IPS-11a (cell line): ENCODE measurements around the gene LYPD6B.

Source experiments
- H3K4me3 ChIP-seq: one replicate; pipeline ENCODE4 v1.5.1; 2013; ENCODE audit warnings: low read depth, low read length, control low read depth

Gene LYPD6B

DNA sequence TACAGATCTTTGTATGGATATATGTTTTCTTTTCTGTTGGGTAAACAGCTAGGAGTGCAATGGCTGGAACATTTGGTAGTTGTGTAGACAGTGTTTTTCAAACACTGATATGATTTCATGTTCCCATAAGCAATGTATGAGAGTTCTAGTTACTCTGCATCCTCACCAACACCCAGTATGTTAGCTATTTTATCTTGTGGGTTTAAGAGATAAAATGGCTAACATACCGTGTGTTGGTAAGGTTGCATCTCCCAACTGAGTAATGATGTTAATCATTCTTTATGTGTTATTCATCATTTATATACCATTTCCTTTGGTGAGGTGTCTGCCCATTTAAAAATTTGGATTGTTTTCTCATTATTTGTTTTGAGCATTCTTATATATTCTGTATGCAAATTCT lies 65.7 kb downstream of the LYPD6B start:
- H3K4me3 ChIP-seq, result no peak overlapping the region

DNA sequence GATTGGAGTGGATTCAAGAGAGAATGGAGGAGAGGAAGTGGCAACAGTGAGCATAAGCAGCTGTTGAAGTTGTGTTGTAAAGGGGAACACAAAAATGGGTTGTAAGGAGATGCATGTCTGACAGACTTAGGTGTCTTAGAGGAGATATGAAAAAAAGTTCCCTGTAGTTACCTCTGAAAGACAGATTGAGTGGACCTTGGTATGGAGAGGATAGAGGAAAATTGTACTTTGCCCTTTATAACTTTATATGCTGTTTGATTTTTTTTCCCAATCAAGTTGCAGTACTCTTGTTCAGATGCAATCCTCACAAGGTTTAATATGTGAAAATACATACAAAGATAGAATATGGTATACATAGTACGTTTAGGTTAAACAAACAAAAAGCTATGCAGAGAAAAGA lies 73.6 kb downstream of the LYPD6B start:
- H3K4me3 ChIP-seq, result no peak overlapping the region

DNA sequence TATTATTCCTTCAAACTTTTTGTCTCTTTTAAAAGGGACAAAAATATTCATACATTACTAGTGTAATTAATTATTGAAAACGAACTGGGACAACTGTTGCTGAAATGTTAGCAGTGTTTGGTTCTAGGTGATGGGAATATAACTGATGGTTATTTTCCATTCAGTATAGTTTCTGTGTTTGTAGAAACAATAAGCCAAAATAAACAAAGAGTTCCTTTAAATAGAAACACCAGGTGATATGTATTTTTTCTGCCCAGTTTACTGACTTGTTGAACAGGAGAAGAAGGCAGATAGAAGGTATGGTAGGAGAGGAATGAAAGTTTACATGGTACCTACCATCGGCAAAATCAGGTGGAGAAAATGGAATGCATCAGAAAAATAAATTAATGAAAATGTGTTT lies 74.2 kb downstream of the LYPD6B start:
- H3K4me3 ChIP-seq, result no peak overlapping the region

DNA sequence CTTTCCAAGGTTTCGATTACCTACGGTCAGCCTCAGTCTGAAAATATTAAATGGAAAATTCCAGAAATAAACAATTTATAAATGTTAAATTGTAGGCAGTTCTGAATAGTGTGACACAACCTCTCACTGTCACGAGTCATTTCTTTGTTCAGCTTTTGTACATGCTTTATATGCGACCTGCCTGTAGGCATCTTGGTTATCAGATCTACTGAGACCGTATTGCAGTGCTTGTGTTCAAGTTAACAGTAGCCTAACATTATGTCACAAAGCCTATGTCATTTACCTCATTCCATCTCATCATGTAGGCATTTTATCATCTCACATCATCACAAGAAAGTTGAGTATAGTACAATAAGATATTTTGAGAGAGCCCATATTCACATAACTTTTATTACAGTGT lies 77.3 kb downstream of the LYPD6B start:
- H3K4me3 ChIP-seq, result no peak overlapping the region

- H3K4me3 ChIP-seq, result no peak overlapping the region
Observed at GRCh38 chr2:149119368-149119767, 80.9 kb downstream of the LYPD6B start.

DNA sequence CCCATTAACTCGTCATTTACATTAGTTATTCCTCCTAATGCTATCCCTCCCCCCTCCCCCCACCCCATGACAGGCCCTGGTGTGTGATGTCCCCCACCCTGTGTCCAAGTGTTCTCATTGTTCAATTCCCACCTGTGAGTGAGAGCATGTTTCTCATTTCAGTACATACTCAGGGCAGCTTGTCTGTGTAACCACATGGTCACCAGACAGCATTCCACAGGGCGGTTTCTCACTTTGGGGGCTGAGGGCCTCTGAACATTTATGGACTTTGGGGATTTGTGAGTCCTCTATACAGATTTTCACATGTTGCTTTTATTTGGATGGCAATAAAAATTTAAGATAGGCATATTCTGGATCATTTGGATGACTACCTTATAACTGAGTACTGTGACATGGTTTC lies 84.0 kb downstream of the LYPD6B start:
- no peak overlapping the region for H3K4me3 ChIP-seq

DNA sequence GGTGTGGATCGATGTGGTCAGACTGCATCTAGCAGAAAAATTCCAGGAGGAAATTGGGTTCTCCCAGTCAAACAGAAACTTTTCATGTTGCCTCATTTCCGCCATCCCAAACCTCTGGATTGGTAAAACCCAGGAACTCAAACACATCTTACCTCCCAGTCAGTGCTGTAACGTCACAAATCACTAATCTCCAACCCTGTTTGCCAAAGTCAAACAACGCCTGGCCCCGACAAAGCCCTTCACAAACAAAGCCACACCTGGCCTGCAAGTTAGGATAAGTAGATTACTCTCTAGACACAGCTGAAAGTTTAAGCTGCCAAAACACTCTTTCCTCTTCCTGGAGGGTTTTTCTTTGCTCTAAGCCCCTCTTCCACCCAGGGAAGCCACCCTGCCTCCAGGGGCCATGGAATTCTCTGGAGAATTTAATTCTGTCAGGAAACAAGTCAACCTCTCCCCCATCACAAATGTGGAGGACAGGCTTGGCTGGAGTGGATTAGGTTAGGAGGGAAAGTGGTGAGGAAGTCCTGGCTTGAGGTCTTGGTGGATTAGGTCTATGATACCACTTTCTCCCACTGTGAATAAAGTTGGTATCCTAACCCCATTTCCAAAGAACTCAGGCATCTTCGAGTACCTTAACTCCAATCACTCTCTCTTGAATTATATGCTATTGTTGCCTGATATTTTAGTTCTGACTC lies 86.7 kb downstream of the LYPD6B start:
- no peak overlapping the region for H3K4me3 ChIP-seq

DNA sequence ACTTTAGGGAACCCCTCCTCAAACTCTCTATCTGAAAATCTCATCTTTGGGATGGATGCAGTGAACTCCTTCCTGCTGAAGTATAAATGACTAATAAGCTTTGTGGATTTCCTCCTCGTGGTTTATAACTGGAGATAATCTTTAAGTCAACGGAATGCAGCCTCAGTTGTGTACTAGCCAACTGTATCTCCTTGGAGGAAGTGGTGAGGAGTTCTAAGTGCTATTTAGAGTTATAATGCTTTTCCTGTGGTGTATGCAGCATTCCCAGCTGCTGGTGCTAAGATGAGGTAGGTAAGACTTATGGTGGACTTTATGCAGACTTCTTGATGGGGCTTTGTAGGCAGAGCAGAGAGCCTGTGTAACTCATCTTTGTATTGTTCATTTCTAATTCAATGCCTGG lies 90.9 kb downstream of the LYPD6B start:
- H3K4me3 ChIP-seq, result no peak overlapping the region

- no peak overlapping the region for H3K4me3 ChIP-seq
Observed at GRCh38 chr2:149132339-149132738, 93.8 kb downstream of the LYPD6B start.

DNA sequence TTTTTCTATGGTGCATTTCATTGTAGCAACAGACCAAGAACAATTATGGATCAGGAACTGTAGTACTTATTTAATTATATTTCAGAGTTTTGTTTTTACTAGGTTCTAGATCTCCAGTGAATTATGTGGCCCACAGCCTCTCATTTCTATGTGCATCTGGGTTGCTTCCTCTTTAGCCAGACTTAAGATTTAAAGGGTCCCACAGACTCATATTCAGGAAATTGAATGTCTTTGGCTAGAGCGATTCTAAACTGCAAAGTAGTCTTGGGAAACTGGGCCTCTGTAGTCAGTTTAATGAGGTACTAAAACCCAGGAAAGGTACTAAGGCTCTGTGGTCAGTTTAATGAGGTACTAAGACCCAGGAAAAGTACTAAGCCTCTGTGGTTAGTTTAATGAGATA lies 94.4 kb downstream of the LYPD6B start:
- H3K4me3 ChIP-seq, result no peak overlapping the region

GRCh38 chr2:149134335-149134923 lies 95.9 kb downstream of the LYPD6B start:
- H3K4me3 ChIP-seq, result no peak overlapping the region

GRCh38 chr2:149136111-149136510 lies 97.6 kb downstream of the LYPD6B start:
- no peak overlapping the region for H3K4me3 ChIP-seq

DNA sequence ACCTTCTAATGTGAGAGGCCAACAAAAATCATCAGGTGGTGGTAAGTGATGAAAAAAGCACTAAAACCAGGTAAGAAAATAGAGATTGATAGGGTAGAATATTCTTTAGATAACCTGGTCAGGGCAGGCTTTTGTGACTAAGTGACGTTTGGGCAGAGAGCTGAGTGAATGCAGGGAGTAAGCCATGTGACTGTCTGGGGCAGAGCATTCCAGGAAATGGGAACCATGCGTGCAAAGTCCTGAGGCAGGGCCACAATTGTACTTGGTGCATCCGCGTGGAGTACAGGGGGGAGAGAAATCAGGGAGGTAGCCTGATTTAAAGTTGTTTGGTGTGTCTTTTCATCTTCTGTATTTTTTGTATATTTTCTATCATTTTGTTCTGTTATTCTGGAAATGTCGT lies 102.5 kb downstream of the LYPD6B start:
- H3K4me3 ChIP-seq, result no peak overlapping the region

DNA sequence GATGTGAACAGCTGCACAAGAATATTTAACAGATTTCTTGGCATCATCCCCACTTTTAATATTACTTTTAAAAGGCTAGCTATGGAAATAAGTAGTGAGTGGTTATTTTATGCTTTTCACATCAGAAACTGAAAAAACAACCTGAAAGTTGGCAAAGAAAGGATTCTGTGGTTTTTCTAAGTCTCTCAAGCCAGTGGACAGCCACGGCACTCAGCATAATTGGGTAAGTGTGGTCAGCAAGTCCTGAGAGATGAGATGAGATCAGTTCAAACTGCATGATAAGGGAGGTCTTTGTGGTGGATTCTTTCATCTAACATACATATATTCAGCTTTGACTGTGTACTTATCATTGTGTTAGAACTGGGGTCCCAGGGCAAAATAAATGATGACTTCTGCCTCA lies 105.2 kb downstream of the LYPD6B start:
- no peak overlapping the region for H3K4me3 ChIP-seq

- H3K4me3 ChIP-seq, result no peak overlapping the region
Observed at GRCh38 chr2:149145314-149146295, 107.1 kb downstream of the LYPD6B start.

DNA sequence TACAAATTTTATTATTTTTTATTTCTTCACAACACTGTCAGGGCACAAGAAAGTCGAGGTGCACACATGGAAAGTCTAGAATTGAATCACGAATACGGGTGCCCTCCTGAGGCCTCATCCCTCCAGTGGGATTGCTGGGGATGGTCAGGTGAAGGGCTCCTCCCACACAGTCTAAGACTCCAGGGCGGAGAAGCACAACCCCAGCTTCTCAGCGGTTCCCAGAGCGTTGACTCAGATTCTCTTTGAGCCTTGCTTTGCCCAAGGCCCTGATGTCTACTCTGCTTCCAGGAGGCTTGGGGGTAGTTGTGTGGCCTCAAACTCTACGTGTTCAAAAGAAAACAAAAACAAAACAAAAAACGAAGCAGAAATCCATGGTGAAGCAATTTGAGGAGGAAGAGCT lies 108.4 kb downstream of the LYPD6B start:
- no peak overlapping the region for H3K4me3 ChIP-seq

- no peak overlapping the region for H3K4me3 ChIP-seq
Observed at GRCh38 chr2:149148194-149149006, 109.9 kb downstream of the LYPD6B start.

- no peak overlapping the region for H3K4me3 ChIP-seq
Observed at GRCh38 chr2:149149007-149149297, 110.5 kb downstream of the LYPD6B start.

DNA sequence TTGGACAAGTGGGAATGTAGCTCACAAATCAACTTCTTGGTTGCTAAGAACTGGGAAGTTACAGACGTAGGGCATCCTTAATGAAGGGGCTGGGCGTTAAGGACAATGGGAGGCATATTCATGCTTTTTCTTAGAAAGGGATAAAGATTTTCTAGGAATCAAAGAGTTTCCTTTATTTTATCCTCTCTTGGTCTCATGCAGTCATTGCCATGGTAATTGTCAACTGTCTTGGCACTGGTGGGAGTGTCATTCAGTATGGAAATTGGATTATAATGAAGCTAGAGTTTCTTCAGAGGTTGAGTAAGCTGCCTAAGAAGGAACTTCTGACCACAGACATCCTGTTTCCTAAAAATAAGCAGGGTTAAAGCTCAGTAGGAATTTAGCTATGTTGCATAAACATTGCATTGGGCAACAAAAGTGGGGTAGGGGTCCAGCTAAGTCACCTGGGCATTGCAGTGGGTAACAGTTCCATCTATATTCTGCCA lies 114.0 kb downstream of the LYPD6B start:
- H3K4me3 ChIP-seq, result no peak overlapping the region

GRCh38 chr2:149155196-149155969 lies 116.9 kb downstream of the LYPD6B start:
- no peak overlapping the region for H3K4me3 ChIP-seq
